HG02571 (cell line): ENCODE data around the gene NUAK2.

Experiments used
- ATAC-seq: cut with Tn5 transposase; IDR thresholded peaks from one replicate; pipeline ENCODE4 v1.9.1; 2021; ENCODE audit warnings: mild to moderate bottlenecking, moderate library complexity; ENCODE audit not compliant: unreplicated experiment

NUAK2 gene

DNA sequence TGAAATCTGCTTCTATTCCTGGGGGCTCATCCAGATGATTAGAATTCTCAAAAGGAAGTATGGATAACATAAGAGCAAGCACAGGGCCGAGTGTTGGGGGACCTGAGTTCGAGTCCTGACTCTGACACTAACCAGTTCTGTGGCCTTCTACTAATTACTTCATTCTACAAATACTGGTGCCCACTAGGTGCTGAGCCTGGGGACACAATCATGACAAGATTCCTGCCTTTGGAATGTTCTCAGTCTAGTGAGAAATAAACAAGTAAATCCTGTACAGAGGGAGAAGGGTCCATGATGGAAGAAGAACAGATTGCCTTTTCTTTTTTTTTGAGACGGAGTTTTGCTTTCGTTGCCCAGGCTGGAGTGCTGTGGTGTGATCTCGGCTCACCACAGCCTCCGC lies 2.2 kb upstream of the NUAK2 start:
- no peak for ATAC-seq

DNA sequence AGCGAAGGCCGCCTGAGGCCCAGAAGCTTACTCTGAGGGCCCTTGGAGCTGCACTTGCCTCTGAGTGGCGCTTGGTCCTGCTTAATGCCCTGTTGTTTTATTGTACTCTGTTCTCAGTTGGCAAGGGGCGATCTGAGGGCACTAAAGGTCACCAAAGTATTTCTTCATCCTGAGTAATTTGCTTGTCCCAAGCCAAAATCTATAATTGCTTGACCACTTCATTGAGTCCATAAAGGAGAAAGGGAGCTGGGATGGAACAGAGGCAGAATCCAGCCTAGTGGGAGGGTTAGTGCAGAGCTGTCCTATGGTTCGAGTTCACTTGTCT lies 376 bp upstream of the NUAK2 start:
- no peak for ATAC-seq

DNA sequence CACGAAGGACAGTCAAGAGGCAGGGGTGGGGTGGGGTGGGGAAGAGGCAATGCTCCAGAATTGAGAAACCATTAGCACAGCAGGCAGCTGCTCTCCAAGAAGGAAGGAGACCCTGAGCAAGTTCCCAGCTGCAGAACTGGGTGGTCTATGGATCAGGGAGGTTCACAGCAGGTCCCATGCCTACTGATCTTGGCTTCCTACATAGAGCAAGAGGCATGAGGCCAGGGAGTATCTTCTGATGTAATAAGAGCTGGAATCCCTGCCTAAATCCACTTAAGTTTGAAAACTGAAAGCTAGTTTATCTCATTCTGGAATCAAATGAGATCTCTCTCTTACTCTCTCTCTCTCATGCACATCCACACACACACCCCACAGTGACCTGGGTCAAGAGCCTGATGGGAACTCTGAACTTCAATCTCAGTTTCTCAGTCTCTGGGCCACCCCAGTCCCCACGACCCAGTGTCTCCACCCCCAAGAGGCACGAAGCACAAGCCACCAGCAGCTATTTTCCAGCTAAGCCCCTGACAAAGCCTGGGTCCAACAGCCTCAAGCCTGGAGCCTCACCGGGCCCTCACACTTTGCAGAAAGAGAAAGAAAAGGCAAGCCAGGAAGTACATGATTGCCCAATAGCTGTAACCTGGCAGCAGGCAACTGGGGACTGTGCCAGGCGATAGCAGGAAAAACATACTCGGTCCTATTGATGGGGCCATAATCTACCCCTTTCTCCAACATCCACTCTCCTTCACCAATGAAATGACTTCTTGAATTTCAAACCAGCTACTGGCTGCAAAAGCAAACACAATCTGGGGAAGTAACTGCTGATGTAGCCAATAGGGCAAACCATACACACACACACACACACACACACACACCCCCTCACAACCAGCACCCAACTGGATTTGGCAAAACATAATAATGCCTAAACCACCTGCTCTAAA lies 2.2 kb downstream of the NUAK2 start:
- no peak for ATAC-seq

DNA sequence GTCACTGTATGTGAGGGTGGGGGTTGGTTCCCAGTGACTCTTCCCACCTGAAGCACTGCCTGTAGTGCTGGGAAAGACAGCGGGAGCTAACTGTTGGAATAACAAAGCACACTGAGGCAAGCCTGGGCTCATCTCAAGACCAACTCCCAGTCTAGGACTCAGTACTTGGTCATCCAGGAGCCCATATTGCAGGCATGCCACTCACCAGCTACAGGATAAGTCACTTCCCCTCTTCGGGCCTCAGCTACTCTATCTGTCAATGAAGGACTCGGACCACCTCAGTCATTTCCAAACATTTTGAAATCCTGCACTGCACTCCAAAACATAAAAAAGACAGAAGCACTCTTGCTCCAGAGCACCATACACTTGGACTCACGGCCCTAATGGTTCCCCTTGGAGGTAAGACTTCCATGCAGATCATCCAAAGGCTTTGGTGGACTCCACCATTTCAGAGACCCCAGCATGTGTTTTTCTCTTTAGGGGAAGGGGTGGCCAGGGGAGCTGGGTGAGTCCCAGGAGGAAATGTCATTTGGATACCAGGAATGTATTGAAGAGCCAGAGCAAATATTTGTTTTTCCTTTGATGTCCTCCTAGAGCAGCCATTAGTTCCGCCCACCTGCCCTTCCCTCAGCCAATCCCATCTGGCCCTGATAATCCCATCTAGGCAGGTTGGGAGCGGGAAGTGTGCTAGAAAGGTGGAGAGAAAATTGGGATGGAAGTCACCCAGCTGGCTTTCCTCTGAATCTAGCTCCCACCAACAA lies 3.1 kb downstream of the NUAK2 start:
- no peak for ATAC-seq

DNA sequence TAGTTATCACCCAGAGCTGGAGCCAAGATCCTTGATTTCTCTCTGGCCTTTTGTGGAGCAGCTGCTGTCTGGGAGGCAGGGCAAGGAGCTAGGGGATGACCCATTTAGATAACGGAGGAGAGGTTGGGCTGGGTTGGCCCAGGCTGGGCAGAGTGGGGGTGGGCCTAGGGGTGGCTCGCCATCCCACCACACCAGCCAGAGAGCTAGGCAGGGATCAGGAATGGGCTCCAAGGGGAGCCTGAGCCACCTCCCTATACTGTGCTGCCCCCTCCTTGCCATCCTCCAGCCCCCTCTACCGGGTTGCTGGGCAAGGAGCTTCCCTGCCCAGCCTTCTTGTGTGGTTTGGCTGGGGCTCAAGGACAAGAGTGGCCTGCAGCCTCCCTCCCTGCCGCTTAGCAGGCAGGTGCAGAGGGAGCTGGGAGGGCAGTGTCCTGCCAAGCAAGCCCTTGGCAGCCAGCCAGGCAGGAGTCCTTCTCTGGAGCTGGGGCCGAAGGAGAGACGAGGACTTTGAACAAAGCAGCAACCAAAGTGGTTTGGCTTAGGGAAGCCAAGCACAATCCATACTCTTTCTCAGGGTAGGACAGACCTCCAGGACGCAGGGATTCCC lies 4.1 kb downstream of the NUAK2 start:
- ATAC-seq, result no peak

DNA sequence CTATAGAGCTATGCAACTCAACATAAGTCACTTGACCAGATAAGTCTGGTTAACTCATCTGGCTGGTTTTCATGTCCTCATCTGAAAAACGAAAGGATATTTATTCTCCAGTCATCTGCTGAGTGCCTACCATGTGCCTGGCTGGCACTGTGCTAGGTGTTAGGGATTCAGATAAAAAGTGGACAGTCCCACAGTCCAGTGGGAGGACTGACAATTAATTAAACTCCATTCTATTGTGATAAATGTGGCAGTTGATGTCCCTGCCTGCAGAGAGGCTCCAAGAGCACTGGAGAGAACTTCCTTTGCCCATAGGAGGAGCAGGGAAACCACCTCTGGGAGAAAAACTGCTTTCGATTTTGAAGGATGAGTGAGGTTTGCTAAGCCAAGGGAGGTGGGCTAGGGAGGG lies 5.4 kb downstream of the NUAK2 start:
- ATAC-seq, result no peak

DNA sequence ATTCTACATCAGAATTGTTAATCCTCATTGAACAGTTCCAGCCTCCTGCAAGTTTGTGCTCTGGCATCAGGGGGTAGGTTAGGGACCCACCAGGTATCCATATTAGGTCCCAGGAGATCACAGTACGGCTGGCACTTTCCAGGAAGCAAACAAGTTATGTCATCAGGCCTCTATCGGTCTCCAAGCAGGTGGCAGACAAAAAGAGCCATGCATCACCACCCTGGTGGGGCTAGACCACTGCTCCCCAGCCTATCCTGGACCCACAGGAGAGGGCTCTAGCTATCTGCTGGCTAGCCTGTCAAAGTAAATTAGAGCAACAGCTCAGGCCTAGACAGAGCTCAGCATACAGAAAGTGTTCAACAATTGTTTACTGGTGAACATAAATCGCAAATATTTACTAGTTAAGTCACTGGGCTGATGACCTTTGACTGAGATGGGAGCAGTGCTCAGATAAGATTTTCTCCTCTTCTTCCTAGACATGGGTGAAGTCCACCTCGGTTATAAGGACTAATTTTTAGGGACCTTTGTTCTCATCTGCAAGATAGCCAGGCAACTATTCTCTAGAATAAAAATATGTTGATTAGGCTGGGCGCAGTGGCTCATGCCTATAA lies 6.4 kb downstream of the NUAK2 start:
- no peak for ATAC-seq

DNA sequence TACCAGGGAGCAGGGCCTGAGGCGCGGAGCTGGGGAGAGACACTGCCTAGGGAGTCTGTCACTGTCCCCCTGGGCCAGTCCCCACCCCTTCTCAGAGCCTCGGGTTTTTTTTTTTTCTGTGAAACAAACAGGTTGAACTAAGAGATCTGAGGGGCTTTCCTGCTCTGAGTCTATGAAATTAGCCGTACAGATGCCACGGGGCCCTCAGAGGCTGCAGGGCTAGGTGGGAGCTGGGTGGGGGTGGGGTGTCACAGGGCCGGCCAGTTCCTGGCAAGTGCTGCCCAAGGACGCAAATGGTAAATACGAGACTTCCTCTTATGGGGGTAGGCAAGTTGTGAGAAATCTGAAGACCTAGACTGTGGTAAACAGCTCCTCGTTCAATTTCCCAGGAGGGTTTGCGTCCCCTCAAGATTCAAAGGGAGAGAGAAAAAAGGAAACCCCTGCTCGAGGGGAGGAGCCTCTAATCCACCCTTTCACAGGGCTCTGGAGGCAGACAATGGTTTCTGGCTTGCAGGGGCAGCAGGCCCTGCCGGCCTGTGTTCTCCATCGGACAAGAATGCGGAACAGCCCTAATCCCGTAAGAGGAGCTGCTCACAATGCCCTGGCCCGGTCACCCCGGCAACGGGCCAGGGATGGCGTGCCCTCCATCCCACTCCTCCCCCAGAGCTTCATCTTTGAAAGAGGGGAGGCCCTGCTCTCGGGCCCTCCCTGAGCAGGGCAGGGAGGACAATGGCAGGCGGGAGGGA lies 7.8 kb downstream of the NUAK2 start:
- peak; percentile 57 for ATAC-seq

DNA sequence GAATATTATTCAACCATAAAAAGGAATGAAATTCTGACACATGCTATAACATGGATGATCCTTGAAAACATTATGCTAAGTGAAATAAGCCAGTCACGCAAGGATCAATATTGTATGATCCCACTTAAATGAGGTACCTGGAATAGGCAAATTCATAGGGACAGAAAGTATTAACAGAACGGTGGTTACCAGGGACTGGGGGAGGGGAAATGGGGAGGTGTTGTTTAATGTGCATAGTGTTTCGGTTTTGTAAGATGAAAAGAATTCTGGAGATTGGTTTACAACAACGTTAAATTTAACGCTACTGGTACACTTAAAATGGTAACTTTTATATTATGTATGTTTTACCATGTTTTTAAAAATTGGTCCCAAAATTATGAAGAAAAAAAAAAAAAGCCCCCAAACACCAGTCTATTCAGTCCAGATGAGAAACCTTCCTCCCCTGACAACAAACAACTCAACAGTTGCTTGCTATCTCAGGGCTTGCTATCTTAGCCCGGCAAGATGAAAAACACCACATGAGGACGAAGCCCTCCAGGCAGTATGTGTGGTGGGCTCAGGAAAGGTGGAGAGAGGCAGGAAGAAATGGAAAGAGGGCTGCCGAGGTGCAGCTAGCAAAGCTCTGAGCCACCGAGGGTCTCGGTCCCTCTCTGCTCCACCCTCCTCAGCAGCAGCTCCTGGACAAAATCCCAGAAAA lies 8.5 kb downstream of the NUAK2 start:
- no peak for ATAC-seq

DNA sequence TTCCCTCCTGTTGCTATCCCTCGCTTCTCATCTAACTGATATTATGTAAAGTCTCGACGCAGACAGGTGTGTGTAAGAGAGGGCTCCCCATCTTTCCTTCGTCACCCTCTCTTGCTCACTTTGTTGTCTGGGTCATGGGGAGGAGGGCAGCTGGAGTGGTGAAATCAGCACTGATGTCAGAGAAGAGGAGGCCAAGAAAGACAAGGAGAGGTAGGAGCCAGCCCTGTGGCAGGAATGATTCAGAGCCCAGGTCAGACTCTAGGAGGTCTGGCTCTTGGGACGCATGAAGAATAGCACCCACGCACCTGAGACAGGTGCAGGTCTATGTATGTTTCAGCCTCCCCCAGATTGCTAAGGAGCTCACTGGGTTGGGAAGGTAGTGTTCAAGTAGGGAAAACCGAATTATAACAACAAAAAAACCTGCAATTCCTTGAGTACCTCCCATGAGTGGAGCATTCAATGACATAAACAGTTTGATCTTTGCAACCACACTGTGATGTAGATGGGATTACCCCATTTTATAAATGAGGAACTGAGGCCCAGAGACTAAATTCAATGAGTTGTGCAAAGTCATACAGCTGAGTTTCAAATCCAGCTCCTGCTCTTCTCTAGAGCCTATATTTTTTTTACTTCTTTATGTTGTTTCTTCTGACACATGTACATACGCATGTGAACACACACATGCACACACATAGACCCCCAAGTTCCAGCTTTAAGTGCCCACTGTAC lies 10.4 kb downstream of the NUAK2 start:
- no peak for ATAC-seq

DNA sequence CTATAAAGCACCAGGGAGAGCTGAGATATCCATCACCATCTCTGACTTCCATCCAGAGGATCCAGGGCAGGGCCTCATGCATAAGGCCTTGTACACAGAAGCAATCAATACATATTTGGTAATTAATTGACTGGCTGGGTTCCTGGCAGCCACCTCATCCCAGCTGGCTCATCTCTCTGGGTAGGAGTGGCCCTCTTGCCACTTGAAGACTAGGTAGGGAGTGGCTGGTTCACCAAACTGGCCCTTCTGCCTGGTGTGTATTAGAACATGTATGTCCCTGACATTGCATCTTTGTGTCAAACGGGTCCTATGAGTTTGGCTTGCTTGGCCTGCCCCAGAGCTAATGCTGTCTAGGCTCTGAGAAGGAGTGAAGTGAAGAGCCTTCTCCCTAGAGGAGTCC lies 11.8 kb downstream of the NUAK2 start:
- no peak for ATAC-seq

DNA sequence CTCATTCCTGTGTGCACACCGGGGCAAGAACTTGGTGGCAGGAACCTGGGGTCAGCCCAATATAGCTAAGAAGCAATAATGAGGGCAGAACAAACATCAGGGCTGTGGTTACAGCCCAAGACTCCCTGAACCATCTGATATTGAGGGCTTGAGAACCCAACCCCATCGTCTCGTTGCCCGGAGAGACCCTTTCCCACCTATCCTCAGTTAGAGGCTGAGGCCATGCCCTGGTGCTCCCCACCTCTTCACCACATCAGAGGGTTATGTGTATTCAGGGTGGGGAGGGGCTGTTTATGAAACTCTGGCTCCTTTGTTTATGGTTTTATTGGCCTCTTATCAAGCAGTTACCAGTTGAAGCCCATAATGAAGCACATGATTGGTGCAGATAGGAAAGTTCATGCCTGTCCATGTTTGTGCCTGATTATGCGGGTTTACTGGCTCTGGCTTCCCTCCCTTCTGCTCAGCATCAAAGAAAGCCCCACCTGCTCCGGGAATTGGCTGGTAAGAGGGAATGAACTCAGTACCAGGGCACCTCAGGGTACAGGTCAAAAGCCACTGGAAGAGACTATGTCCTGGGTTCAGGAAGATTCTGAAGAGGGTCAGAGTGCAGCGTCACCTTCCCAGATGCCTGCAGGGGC lies 14.5 kb downstream of the NUAK2 start:
- ATAC-seq, result no peak

DNA sequence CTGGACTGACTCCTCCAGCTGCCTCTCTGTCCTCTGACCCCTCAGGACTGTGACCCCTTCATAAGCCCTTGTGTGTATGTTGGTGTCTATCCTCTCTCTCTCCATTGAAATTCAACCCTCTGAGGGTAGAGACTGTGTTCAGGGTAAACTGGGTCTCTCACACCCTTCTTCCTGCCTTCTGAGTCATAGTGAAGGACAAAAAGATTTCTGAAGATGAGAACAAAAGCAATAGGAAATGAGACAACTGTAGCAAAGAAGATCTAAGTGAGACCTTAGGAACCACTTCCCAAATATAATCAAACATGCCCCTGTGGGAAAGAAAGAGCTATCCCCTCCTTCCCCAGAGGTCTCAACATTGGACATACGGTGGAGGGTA lies 16.9 kb downstream of the NUAK2 start:
- ATAC-seq, result no peak

DNA sequence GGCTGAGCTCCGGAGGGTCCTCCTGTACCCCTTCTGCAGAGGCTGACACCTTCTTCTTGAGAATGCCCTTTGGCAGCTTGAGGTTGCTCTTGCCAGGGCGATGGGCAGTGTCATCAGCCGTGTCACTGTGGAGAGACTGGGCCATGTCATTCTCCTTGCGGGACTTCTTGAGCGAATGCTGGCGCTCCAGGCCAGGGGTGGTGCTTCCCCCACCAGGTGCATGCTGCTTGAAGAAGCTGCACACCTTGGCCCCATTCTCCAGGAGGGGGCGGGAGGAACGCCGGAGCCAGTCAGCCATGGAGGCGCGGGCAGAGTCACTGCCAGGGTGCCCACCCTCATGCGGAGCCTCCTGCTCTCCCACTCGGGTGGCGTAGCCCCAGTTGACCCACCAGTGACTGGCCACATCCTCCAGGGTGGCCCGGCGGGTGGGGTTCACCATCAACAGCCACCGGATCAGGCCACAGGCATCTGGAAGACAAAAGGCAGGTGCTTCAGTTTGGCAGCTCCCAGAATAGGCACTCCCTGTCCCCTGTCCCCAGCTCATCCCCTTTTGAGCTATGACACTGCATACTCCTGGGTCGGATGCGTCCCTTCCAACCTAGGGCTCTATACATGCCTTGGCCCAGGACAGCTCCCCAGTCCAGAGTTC lies 17.4 kb downstream of the NUAK2 start:
- no peak for ATAC-seq

DNA sequence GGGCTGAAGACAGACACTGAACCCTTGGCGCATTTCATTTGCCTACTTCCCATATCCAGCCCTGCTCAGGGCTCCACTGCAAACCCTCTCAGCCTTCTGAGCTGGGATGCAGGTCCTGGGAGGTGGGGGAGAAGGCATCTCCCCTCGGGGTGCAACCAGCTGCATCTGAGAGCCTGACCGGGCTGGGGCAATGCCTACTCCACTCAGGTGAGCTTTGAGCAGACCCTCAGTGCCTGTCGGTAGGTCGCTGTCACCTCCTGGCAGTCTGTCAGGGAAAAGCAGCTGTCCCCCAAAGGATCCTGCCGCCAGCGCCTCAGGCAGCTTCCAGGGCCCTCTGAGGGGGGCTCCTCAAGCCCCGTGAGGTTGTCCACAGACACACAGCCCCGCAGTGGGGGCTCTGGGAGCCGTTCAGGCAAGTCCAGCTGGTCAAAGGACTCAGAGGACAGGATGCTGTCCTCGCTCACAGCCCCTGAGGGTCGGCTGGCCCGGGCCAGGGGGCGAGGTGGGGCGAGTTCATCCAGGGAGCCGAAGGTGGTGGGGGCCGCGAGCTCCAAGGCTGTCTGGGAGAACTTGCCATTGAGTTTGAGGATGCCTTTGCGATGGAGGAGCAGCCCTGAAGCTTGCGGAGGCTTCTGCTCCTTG lies 18.2 kb downstream of the NUAK2 start:
- no peak for ATAC-seq

DNA sequence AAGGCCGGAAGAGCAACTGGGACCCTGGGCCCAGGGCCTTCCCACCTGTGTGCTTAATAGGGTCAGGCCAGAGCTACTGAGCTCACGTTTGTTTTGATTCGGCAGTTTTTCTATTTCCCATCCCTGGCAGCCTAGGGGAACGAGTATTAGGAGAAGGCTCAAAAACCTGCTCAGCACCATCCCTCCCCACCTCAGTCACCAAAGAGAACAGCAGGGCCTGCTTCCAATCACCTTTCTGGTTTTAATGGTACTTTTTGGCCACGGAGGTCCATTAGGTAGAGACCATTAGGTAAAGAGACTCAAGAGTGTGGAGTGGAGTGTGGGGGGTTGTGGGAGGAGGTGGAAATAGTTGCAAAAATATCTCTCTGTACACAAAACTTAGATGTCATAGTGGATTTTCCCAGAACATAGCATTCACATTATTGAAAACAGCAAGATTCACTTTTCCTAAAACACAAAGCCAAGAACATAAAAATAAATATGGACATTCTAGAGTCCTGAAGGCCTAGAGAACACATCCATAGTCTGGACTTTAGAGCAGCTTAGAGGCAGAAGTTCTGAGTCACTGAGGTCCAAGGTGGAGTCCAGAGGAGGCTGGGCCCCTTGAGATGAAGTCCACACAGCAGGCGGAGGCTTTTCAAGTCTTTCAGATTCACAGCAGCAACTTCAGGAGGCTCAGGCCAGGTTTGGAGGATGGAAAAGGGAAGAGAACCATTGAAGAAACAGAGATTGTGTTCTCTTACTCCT lies 19.5 kb downstream of the NUAK2 start:
- ATAC-seq, result no peak

DNA sequence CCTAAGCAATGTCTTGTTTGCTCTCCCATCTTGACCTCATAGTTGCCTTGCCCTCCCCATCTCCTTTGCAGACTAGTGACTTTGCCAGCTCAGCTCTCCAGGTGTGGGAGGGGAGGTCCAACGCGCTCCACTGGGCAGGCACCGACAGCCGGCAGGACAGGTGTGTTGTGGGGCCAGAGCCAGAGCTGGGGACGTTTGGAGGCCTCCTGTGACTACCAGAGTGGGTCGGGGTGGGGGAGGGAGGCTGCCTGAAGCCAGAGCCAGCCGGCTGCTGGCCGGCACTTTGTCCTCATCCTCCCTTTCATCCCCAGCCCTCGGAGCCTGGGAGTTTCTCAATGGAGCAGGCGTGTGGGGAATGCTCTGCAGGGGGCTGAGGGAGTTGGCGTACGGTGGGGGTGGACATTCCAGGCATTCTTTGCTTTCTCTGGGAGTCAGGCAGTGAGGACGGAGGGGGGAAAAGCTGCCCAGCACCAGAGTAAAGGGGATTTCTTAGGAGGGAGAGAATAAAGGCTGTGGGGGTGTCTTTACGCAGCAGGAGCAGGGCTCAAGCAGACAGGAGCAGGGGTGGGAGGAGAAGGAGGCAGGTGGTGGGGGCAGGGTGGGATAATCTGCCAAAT lies 20.2 kb downstream of the NUAK2 start:
- no peak for ATAC-seq
